GM12872 (cell line): Measurements from ENCODE around the gene CTBP2.

ENCODE experiments used
- TF ChIP-seq, protein P1 (sequence below): IDR thresholded peaks from 3 replicates; pipeline ENCODE4 v1.5.1; 2011; ENCODE audit warnings: low read depth, mild to moderate bottlenecking, low read length, moderate library complexity; ENCODE audit not compliant: insufficient read depth

The CTBP2 gene

DNA sequence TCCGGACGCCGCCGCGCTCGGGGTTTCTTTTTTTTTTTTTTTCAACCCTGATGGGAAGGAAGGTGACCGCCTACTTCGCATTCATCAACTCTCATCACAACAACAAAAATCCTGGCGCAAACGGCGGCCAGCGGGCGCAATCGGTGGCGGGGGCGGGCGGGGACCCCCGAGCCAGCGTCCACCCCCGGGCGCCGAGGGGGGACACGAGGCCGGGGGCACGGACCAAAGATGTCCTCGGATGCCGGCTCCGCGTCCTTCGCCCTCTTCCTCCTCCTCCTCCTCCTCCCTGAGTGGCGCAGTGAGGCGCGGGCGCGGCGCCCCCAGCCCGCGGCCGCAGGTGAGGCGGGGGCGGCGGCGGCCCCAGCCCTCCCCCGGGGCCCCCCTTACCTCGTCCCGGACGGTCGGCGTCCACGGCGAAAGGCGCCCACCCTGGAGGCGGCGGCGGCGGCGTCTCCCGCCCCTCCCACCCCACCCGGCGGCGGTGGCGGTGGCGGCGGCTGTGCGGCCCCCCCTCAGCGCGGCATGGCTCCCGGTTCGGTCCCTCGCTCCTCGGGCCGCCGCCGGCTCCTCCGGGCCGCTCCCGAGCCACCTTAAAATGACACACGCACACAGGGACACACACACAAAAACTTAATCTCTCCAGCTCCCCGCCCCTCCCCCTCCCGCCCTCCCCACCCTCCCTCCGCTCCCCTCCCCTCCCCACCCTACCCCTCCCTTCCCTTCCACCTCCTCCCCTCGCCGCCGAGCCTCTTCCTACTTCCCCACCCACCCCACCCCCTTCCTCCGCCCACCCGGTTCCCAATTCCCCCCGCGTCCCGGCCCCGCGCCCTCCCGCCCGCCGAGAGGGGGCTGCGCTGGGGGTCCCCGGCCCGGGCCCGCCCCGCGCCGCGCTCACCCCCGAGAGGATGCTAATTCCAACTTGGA lies at the start of gene CTBP2:
TSS of gene CTBP2 (minus strand) at position 632 of the 924 bp plus-strand sequence.
- TF ChIP-seq, protein P1, sequence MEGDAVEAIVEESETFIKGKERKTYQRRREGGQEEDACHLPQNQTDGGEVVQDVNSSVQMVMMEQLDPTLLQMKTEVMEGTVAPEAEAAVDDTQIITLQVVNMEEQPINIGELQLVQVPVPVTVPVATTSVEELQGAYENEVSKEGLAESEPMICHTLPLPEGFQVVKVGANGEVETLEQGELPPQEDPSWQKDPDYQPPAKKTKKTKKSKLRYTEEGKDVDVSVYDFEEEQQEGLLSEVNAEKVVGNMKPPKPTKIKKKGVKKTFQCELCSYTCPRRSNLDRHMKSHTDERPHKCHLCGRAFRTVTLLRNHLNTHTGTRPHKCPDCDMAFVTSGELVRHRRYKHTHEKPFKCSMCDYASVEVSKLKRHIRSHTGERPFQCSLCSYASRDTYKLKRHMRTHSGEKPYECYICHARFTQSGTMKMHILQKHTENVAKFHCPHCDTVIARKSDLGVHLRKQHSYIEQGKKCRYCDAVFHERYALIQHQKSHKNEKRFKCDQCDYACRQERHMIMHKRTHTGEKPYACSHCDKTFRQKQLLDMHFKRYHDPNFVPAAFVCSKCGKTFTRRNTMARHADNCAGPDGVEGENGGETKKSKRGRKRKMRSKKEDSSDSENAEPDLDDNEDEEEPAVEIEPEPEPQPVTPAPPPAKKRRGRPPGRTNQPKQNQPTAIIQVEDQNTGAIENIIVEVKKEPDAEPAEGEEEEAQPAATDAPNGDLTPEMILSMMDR: no peak

DNA sequence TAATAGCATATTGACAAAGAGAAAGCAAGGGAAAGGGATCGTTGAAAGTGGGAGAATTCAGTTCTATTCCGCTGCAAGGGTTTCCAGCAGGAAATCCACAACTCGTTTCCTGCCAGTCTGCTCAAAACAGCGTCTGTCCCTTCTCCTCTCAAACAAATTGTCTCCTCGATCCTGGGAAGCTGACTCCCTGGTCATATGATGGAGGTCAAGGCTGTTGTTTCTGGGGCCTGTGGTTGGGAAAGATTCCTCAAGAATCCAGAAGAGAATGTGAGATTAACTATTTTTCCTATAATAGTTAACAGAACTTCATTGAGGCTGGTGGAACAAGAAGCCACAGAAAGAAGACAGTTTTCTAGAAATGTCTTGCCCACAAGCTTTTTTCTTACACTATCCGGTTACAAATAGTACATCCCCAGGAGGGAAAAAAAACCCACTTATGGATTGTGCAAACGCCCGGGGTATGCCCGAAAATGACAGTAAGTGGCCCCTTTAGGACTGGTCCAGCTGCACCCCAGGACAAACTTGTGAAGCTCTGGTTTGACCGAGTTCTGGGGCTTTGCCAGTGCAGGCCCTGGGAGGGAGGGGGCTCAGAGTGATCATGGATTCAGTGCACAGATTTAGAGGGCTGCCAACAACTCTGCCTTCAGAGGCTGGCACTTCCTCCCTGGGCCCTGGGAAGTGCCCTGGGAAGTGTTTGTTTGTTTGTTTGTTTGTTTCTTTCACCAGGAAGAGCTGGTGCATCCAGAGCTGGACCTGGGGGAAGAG lies 49.4 kb upstream of the CTBP2 start:
- TF ChIP-seq, protein P1: no peak

DNA sequence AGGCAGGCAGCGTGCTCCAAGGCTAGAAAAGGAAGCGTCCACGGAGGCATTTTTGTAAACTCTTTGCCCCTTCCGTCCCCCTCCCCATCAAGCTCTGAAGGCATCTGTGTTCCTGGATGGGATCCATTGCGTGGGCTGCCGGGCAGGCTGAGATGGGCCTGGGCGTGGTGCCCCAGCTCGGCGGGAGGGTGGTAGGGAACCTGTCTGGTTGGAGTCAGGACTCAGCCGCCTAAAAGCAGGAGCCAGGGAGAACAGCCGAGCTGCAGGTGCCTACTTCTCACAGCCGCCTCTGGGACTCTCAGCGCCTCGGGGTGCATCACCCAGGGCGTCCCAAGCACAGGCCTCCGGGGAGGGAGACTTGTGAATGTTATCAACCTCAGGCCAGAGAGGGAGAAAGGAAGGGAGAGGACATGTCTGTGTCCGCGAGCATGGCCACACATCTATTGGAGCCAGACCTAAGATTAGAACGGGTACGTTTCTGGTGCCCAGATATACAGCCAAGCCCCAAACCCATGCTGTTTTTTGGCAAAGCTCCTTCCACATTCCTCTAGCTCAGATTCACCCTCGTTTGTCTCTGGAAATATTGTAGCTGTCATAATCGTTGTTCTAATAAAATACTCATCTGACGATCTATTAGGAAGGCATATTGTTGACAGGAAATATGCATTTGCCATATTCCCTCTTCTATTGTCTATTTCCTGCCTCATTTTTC lies 48.6 kb upstream of the CTBP2 start:
- TF ChIP-seq, protein P1: no peak

DNA sequence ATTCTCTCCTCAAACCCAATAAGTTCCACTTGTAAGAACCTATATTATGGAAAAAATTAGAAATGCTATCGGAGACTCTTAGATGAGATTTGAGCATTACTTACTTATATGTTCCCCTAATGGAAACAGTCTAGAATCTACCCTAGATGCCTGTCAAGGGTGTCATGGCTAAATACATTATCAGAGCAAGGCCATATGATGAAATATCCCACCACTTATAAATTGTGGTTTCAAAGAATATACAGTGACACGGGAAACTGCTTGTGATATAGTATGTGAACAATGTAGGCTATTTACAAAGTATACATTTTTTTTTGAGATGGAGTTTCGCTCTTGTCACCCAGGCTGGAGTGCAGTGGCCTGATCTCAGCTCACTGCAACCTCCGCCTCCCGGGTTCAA lies 46.3 kb upstream of the CTBP2 start:
- TF ChIP-seq, protein P1: no peak

DNA sequence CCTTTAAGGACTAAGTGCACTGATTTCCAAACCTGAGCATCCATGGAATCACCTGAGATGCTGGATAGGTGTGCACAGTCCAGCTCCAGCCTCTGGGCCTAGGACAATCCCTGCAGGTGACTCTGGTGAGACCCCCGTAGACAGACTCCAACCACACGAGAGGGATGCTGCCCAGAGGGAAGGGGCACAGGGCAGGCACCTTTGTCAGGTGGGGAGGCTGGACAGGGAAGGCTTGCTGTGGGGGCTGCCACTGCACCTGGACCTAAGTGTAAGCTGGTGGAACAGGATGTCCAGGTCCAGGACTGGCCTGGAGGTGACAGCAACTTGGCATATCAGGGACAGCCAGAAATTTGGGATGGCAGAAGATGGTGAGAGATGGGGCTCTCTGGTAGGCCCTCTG lies 45.1 kb upstream of the CTBP2 start:
- TF ChIP-seq, protein P1: no peak

DNA sequence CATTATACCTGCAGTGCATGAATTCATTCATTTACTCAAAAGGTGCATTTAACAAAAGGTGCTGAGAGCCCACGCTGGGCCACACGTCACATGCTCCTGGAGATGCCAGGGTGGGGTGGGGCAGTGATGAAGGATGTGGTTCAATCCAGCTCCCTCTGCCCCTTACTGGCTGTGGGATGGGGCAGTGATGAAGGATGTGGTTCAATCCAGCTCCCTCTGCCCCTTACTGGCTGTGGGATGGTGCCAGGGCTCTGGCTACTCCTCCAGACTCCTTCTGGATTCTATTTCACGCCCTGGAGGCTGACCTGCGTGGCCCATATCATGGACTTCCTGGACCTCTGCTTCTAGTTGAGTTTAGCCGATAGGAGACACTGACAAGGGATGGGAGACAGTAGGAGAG lies 44.0 kb upstream of the CTBP2 start:
- TF ChIP-seq, protein P1: no peak

DNA sequence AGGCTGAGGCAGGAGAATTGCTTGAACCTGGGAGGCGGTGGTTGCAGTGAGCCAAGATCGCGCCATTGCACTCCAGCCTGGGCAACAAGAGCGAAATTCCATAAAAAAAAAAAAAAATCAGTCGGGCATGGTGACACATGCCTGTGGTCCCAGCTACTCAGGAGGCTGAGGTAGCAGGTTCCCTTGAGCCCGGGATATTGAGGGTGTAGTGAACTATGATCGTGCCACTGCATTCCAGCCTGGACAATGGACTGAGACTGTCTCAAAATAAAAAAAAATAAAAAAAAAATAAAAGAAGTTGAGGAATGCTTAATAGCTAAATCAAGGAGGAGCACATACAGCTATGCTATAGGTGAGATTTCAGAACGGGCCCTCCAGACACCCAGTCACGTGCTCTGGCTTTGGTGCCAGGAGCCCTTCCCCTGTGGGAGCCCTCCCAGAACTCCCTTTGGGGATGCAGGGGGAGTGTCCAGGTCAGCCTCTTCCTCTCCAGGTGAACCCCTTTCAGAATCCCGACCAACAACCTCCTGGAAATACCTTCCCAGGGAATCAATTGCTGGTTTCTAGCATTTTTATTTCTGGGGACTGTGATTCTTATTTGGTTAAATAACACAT lies 42.9 kb upstream of the CTBP2 start:
- TF ChIP-seq, protein P1: no peak
